ENCODE data around the gene CLIP3. TPM values are rescaled to one million over a fixed set of nuclear protein-coding genes. Genes with fewer than 3 reads are reported as not detected.
"Not testable (repeated sequence)": the region's sequence is repeated elsewhere in the genome, so short reads cannot be mapped to it uniquely, and the experiment has no call there.

Gene CLIP3
- polyA plus RNA-seq, 1 donor, result 19.3 TPM

- no peak for DNase-seq
Measured at GRCh38 chr19:36006955-36007354, 25.7 kb downstream of the CLIP3 start.

DNA sequence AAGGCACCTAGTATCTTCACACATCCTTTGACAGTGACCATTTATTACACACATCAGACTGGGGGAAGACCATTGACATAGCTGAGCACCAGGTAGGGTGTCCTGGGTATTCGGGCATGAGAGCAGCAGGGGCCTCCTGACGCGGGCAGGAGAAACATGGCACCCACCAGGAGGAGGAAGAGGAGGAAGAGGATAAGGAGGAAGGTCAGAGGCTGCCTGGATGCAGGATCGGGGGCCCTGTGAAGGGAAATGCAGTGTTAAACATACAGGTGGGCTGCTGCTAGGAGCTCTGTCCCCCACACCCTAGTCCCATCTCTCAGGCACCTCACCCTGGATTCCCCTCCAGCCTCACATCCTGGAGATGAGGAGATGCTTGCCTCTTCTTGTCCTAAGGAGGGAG is 29.4 kb downstream of the CLIP3 start:
- no peak for DNase-seq

GRCh38 chr19:36001605-36002004 is 31.1 kb downstream of the CLIP3 start:
- no peak for DNase-seq

- no peak for DNase-seq
Measured at GRCh38 chr19:35996777-35997176, 35.9 kb downstream of the CLIP3 start.

DNA sequence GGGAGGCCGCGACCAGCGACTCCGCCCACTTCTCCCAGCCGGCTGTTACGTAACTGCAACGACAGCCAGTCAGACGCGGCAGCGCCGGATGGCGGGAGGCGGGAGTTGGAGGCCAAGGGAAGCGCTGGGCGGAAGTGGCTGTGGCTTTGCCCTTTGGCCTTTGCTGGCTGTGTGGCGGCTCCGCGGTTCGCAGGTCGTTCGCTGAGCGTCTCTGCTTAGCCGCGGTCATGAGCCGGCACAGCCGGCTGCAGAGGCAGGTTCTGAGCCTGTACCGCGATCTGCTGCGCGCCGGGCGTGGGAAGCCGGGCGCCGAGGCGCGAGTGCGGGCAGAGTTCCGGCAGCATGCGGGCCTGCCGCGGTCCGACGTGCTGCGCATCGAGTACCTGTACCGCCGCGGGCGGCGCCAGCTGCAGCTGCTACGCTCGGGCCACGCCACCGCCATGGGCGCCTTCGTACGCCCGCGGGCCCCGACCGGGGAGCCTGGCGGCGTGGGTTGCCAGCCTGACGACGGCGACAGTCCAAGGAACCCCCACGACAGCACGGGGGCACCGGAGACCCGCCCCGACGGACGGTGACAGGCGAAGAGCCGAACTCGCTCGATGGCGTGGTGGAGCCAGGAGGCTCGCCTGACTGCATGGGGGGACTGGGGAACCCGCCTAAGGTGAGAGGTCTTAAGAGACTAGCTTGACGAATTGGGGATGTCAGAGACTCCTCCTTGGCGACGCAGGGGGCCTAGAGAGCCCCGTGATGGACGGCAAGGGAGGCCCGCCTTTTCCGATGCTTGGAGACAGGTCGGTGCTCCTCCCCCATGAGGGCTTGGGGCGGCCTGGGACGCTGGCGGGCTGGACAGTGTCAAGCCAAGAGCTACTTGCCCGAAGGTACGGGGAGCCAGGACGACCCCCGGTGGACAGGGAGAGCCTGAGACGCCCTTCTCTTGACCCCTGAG is 37.4 kb downstream of the CLIP3 start, which contains the start of gene SDHAF1:
Gene SDHAF1 (plus strand): TSS at position 141 of the 946 bp plus-strand sequence. CDS start 87 bp downstream, at position 228.
- peak; percentile 92 for DNase-seq

GRCh38 chr19:35993923-35994598 is 38.6 kb downstream of the CLIP3 start:
- DNase-seq, result no peak

DNA sequence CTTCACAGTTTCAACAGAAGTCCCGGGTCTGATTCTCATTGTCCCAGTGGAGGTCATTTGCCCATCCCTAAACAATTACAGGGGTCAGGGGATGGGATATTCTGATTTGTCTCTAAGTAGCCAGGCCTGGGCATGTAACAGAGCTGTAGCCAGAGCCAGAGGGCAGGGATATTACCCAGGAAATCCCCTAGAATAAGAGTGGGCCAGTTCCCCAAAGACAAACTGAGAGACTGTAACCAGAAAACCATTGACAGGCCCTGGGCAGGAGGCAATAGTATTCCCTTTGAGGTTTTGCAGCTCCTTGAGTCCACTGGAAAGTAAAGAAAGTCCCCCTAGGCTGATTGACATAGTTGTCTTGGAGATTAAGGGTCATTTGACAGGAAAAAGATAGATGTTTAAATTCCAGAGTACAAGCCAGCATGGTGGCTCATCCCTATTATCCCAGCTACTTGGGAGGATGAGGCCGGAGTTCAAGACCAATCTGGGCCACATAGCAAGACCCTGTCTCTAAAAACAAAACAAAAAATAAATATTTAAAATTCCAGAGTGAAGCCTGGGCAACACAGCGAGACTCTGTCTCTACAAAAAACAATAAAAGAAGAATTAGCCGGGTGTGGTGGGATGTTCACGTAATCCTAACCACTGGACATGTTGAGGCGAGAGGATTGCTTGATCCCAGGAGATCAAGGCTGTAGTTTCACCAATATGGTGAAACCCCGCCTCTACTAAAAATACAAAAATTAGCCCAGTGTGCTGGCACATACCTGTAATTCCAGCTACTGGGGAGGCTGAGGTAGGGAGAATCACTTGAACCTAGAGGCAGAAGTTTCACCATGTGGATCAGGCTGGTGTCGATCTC is 39.5 kb downstream of the CLIP3 start:
- DNase-seq, result no peak

DNA sequence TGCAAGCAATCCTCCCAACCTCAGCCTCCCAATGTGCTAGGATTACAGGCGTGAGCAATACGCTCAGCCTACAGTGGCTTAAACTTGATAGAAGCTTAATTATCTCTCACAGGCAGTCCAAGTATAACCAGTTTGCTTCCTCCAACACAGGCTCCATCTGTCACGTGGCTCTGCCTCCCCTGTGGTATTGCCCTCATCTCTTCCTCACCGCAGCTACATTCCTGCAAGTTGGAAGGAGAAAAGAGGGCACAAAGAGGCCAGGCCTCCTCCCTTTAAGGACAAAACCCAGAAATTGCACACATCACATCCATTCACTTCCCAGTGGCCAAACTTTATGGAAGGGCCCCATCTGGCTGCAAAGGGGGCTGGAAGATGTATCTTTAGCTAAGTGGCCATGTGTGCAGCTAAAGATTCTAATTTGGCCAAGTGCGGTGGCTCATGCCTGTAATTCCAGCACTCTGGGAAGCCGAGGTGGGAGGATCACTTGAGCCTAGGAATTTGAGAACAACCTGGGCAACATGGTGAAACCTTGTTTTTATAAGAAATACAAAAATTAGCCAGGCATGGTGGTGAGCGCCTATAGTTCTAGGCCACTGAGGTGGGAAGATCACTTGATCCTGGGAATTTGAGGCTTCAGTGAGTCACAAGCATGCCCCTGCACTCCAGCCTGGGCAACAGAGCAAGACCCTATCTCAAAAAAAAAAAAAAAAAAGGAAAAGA is 40.8 kb downstream of the CLIP3 start:
- no peak for DNase-seq

GRCh38 chr19:35990771-35991730 is 41.6 kb downstream of the CLIP3 start:
- DNase-seq, result no peak

DNA sequence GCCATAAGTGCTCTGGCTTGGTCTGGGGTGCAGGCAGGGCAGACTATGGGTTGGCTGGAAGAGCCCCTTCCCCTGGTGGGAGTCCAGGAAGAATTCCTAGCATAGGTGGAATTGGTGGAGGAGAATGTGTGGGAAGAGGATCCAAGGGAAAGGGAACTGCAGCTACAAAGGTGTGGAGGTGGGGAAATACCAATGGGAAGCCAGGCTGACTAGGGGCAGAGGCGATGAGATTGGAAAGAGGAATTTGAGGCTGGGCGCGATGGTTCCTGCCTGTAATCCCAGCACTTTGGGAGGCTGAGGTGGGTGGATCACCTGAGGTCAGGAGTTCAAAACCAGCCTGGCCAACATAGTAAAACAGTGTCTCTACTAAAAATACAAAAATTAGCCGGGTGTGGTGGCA is 42.5 kb downstream of the CLIP3 start:
- no peak for DNase-seq

GRCh38 chr19:35988824-35989223 is 43.8 kb downstream of the CLIP3 start:
- DNase-seq, result no peak

GRCh38 chr19:35987571-35987896 is 45.1 kb downstream of the CLIP3 start:
- DNase-seq, result no peak

GRCh38 chr19:35986664-35987570 is 45.8 kb downstream of the CLIP3 start:
- DNase-seq, result no peak

- DNase-seq, result no peak
Measured at GRCh38 chr19:35986111-35986510, 46.6 kb downstream of the CLIP3 start.

GRCh38 chr19:35983177-35983576 is 49.5 kb downstream of the CLIP3 start:
- DNase-seq, result no peak

- not testable (repeated sequence) for DNase-seq
Measured at GRCh38 chr19:35980997-35981396, 51.7 kb downstream of the CLIP3 start.

GRCh38 chr19:35978832-35979365 is 53.8 kb downstream of the CLIP3 start:
- no peak for DNase-seq

- no peak for DNase-seq
Measured at GRCh38 chr19:35978271-35978670, 54.4 kb downstream of the CLIP3 start.

- no peak for DNase-seq
Measured at GRCh38 chr19:35977446-35978222, 55.0 kb downstream of the CLIP3 start.
